HL-60 (cell line): ENCODE results near the gene LCE3D.

Experiments used
- CTCF ChIP-seq: IDR thresholded peaks from one replicate; pipeline ENCODE4 v1.5.1; 2011; ENCODE audit warnings: low read length, control low read depth, inconsistent platforms; ENCODE audit not compliant: insufficient read depth
- GABPA ChIP-seq: IDR thresholded peaks from 2 replicates; pipeline ENCODE4 v1.6.1; 2012; ENCODE audit warnings: low read depth
- POLR2AphosphoS5 ChIP-seq: IDR thresholded peaks from 2 replicates; pipeline ENCODE4 v1.6.1; 2012; ENCODE audit warnings: low read depth

DNA sequence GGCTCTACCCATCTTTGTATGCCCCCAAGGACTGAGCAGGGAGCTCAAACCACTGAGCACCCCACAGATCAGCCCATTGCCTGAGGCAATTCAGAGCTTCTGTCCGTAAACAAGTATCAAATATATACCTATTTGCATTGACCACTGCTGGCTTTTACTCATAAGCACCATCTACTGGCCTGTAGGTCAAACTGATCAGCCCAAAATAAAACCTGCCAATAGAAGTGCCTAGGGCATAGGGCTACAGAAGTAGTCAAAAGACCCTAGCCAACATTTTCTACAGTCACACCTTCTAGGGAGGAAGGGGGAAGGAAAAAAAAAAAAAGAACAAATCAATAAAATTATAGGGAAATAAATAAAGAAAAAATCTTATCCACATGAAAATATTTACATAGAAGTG is 5.3 kb upstream of the LCE3D start:
- TF ChIP-seq CTCF = no peak
- no peak for TF ChIP-seq POLR2AphosphoS5
- TF ChIP-seq GABPA = no peak
